CD4-positive, alpha-beta T cell treated with Interleukin-17A for 4 hours (primary cell): ENCODE data around the gene GALR2.
"Not testable (repeated sequence)": the region's sequence is repeated elsewhere in the genome, so short reads cannot be mapped to it uniquely, and the experiment has no call there.

ENCODE experiments used
- DNase-seq: peaks from one replicate; pipeline ENCODE4 v3.0.0-alpha.2; 2020; ENCODE audit warnings: mixed read lengths

The GALR2 gene, protein sequence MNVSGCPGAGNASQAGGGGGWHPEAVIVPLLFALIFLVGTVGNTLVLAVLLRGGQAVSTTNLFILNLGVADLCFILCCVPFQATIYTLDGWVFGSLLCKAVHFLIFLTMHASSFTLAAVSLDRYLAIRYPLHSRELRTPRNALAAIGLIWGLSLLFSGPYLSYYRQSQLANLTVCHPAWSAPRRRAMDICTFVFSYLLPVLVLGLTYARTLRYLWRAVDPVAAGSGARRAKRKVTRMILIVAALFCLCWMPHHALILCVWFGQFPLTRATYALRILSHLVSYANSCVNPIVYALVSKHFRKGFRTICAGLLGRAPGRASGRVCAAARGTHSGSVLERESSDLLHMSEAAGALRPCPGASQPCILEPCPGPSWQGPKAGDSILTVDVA

DNA sequence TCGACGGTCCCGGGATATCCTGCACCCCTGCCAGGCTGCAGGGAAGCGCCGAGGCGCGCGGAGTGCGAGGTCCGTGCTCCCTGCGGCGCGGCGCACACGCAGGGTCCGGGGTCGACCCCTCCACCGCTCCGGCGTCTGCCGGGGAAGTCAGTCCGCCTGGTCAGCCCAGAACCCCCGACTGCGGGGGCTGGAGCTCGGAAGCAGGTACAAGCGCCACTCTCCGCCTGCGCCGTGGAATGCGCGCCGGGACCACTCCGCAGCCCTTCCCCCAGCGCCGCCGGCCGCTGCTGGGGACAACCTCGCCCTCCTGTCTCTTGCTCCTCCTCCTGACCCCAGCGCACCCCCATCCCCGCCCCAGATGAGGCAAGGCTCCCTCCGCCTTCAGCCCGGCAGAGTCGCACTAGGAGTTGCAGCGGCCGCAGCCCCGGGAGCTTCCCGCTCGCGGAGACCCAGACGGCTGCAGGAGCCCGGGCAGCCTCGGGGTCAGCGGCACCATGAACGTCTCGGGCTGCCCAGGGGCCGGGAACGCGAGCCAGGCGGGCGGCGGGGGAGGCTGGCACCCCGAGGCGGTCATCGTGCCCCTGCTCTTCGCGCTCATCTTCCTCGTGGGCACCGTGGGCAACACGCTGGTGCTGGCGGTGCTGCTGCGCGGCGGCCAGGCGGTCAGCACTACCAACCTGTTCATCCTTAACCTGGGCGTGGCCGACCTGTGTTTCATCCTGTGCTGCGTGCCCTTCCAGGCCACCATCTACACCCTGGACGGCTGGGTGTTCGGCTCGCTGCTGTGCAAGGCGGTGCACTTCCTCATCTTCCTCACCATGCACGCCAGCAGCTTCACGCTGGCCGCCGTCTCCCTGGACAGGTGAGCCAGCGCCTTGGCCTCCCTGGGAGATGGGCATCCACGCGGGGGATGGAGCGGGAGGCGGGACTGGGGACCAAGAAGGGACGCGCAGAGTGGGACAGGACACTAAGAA, at the start of gene GALR2:
TSS of gene GALR2 (plus strand) at position 392 of the 974 bp plus-strand sequence. CDS start at position 495, 103 bp downstream.
- no peak for DNase-seq

DNA sequence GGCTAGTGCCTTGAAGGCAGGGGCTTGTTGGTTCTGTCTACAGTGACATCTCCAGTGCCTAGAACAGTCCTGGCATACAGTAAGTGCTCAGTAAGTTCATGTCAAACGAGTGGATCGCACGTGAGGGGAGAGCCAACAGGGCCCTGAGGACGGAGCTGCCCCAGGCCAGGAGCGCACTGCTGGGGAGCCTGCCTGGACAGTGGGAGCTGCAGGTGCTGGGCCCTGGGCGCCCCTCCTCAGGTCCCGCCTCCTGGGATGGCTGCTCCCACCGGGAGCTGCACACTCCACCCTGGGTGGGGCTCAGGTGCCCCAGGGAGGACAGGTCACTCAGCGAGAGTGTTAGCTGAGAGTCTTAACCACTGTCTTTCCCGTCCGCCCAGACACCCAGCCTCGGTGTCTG, 49.3 kb upstream of the GALR2 start:
- no peak for DNase-seq

DNA sequence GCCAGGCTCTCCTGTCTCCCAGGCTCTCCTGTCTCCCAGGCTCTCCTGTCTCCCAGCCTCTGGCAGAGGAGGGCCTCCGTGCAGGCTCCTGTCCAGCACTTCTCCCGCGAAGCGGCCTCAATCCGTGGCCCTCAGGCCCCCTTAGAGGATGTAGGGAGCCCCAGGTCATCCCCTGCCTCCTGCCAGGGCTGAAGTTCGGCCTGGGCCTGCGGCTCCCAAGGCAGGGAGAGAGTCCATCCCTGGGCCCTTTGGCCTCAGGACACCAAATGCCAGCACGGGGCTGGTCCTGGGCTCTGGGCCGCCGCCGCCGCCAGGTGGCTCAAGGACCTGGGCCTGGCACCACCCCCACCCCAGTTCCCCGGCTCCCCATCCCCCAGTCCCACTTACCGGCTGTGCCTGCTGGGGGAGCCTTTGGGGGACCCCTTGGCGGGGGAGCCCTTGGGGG, 47.8 kb upstream of the GALR2 start:
- DNase-seq: no peak

DNA sequence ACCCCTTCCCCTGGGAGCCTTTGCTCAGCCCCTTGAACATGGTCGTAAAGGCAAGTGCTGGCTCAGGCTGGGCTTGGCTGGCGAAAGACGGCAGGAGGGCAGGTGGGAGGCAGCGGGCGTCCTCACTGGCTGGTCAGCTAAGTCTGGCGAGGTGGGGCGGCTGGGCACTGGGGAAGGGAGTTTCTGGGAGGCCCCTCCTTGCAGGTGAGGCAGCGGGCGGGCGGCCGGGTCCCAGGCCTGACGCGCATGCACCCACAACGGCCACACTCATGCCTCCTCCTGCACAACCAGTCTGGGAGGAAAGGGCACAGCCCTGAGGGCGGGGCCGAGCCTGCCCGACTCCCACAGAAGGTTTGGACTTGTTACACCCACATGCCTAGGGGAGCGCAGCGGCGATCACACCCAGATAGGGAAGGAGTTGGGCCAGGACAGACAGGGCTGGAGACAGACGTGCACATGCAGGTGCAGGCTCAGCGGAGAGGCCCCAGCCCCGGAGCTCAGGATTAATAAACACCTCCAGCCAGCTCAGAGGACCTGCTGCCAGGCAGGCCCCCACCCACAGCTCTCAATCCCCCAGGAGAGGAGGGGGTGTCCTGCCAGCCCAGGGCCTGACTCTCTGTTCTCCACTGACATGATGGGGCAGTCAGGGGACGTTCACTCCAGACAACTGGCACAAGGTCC, 47.3 kb upstream of the GALR2 start, which contains the start of gene EVPL:
TSS of gene EVPL (minus strand) at position 148 of the 681 bp plus-strand sequence. CDS start at position 40, 108 bp downstream.
- no peak for DNase-seq

DNA sequence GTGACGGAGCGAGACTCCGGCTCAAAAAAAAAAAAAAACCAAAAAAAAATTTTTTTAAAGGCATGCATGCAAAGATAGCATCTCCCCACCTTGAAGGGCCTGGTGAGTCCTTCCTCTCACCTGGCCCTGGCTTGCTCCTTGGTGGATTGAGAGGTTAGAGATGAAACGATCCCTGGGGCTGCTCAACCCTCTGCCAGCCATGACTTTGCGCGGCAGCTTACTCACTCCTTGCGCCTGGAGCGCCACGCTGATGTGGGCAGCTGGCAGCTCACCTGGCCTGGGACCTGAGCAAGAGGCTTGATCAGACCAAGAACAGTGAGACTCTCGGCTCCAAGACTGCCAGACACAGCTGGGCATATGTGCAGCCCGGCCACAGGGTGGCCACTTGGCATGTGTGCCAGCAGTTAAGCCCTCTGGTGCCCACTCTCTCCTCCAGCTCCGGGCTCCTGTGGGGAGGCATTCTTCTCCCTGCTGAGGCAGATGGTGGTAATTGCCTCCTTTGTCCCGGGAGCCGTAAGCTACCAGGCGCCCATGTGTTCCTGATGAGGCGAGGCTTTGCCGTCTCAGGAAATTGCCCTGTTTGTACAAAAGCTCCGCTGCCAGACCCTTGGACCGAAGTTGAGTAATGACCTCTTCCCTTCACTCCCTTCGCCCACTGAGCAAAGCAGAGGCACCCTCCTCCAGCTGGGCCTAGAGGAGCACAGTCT, 42.4 kb upstream of the GALR2 start:
- DNase-seq: no peak

GRCh38 chr17:76032780-76033108, 41.8 kb upstream of the GALR2 start:
- DNase-seq: no peak

GRCh38 chr17:76033139-76033538, 41.4 kb upstream of the GALR2 start:
- DNase-seq: no peak

DNA sequence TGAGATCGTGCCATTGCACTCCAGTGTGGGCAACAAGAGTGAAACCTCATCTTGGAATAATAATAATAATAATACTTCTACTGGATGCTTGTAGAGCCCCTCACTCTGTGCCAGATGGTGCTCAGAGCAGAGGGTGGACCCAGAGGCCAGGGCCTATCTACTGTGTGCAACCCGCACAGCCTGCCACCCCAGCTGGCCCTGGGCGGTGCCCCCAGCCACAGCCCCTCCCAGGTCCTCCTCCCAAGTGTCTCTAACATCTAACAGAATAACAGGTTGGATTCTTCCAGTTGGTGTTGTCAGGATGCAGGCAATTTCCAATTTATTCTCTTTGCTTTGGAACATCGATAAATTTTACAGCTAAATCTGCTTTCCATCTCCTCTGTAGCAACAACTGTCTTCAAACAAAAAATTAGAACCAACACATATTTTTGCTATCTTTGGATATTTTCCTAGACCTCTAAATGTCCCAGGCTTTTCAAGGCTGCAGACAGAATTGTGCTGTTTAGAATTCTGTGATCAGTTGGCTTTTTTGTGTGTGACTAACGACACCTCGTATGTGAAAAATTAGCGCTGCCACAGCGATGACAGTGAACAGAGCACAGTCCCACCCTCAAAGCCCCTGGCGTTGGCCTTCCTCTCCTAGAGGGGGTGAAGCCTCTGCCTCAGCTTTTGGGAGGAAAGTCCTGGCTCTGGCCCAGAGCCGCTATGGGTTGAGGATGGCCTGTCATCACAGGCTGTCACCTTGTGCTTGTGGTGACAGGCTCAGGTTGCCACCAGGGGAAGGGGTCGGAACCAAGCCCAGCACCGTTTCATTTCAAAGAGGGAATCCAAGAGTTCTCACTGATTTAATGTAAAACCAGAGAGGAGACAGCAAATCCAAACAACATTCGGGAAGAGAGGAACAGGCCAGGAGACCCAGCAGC, 39.9 kb upstream of the GALR2 start:
- no peak for DNase-seq

- no peak for DNase-seq
These were observed 37.9 kb upstream of the GALR2 start for GRCh38 chr17:76036497-76037261.

DNA sequence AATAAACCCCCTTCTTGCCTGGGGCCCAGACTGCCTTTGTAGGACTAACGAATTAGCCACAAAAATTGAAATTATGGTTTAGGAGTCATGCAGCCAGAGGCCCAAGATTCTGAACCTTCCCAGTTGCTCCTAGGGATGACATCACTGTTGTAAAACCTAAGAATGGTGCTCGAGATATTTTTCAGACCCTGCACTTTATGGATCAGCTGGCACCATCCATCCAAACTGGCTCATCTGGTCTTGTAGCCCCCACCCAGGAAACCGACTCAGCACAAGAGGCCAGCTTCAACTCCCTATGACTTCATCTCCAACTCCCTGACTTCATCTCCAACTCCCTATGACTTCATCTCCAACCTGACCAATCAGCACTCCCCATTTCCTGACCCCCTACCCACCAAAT, 36.5 kb upstream of the GALR2 start:
- DNase-seq: no peak

DNA sequence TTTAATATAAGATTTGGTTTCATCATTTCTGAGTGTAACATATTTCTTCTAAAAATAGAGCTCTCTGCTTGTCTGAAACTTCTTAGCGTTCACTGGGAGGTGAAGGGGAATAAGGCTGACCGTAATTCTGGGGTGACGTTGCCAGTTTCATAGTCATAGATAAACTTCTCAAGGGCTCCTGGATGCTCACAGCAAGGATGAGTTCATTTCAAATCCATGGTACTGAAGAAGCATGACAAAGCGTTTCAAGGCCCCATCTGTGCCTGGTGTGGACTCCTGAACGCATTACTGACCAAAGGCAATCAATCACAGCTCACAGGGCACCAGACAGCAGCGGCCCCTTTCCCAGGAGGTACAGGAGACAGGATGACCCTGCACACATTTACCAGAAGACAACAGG, 35.5 kb upstream of the GALR2 start:
- DNase-seq: no peak

GRCh38 chr17:76040376-76040775, 34.2 kb upstream of the GALR2 start:
- DNase-seq: no peak

GRCh38 chr17:76042868-76043267, 31.7 kb upstream of the GALR2 start:
- DNase-seq: not testable (repeated sequence)

- DNase-seq: not testable (repeated sequence)
These were observed 30.0 kb upstream of the GALR2 start for GRCh38 chr17:76044475-76045007.

- no peak for DNase-seq
These were observed 28.5 kb upstream of the GALR2 start for GRCh38 chr17:76046064-76046463.

DNA sequence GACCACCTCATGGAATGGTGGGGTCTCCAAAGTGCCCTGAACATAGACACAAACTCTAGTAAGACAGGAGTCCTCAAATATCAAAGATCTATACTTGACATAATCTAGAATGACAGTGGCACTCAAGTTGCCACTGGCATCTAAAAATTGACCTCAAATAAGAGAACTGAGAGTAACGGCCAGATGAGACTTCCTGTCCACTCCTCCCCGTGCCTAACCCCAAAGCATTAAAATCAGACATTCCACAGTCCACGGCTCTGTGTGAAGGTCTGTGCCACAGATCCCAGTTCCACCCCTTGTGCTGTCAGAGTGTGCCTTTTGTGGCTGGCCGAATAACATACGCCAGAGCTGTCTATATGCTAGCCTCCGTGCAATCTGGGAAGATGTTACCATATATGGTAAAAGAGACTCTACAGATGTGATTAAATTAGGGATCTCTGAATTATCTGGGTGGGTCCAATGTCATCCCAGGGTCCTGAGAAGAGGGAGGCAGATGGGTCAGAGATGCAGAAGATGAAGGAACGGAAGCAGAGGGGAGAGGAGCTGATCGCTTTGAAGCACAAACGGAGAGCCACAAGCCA, 26.5 kb upstream of the GALR2 start:
- DNase-seq: no peak

DNA sequence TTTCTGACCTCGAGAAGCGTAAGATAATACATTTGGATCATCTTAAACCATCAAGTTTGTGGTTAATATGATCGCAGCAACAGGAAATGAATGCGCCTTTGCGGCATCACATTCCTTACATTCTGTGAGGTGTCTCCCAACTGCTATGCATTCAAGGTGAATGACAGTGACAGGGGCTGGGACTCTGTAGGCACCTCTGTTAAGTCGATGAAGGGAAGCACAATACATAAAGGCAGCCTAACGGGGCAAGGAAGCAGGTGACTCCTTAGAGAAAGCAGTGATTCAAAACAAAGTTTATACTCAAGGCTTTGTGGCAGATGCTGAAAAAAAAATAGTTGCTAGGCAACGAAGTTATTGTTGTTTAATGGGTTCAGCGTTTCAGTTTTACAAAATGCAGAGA, 25.9 kb upstream of the GALR2 start:
- no peak for DNase-seq

DNA sequence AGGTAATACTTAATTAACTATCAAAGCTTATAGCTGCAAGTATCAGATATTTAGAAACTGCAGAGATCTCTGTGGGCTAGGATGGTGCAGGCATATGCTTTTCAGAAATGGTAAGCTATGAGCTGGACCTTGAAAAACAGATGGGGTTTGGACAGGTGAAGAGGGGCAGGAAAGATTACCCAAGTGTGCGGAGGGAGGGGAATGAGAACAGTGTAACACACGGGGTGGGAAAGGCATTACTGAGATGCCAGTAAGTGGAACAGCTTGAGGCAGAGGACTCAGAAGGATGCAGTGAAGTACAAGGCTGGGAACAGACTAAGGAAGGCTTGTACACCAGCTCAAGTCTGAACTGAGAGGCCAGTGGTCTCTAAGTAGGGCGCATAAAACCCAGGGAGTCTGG, 25.3 kb upstream of the GALR2 start:
- DNase-seq: no peak

- DNase-seq: no peak
These were observed 24.6 kb upstream of the GALR2 start for GRCh38 chr17:76049836-76050537.
